Stomach (tissue), 4 donors: Measurements from ENCODE around the gene ESCO1.

Experiments used
- EP300 ChIP-seq: sonication (generic); formaldehyde crosslinking; IDR thresholded peaks from one replicate; pipeline ENCODE4 v1.6.1; 2017; ENCODE audit warnings: antibody characterized with exemption
- POLR2A ChIP-seq, 4 donors: fragments of 450-650 bp; IDR thresholded peaks; one replicate each; pipeline ENCODE4 v1.6.1; 2016; ENCODE audit warnings: antibody characterized with exemption in 4 of 4, control low read depth in 2 of 4, mild to moderate bottlenecking in 1 of 4, moderate library complexity in 1 of 4
- POLR2AphosphoS5 ChIP-seq, 3 donors: sonication (generic); formaldehyde crosslinking; IDR thresholded peaks; one replicate each; pipeline ENCODE4 v1.6.1; 2016; ENCODE audit warnings: antibody characterized with exemption in 3 of 3
- TF ChIP-seq, protein P1 (sequence below), 7 experiments: fragments of 450-650 bp in 4 of 7; fragments of 200-600 bp in 3 of 7; sonication (generic) in 3 of 7; IDR thresholded peaks; one replicate each; pipeline ENCODE4 v1.5.1; 2016 to 2019; ENCODE audit warnings: antibody characterized with exemption in 7 of 7, control low read depth in 2 of 7, mild to moderate bottlenecking in 1 of 7

DNA sequence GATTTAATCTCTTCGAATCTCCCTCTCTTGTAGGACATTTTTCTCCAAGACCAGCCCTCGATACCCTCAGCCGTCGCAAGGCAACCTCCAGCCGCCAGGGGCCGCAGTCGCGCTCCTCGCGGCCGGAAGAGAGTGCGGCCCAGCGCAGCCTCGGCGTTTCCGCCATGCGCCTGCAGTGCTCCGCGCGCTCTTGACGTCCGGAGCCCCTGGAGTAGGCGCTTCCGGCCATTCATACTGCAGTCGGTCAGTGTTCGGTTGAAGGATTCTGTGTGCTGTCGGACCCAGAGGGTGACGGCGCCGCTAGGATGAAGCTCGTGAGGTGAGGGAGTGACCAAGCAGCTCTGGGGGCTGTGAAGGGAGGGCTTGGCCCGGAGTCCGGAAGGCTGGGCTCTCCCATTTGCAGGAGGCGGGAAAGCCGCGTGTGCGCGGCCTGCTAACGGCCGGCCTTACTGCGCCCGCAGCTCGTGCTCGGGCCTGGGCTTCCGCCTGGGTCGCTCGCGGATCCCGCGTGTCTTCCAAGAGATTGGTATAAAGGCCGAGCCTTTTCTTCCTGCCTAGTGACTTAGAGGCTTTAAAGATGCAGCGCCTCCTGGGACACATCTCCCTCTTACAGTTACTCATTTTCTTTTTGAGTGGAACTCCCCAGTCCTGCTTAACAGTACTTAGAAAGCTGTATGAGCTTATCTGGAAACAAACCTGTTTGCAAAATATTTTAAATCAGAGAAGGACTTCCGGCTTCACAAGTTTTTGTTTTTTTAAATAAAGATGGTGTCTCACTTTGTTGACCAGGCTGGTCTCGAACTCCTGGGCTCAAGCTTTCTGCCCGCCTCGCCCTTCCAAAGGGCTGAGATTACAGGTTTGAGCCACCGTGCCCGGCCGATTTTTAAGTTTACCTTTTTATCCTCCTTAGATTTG, 11.9 kb upstream of the ESCO1 start, which contains the start of gene SNRPD1:
- TF ChIP-seq POLR2AphosphoS5 (IDR thresholded peaks at IDR 0.05) = peak; percentile 78 to 96 (median 80)
- TF ChIP-seq, protein P1, sequence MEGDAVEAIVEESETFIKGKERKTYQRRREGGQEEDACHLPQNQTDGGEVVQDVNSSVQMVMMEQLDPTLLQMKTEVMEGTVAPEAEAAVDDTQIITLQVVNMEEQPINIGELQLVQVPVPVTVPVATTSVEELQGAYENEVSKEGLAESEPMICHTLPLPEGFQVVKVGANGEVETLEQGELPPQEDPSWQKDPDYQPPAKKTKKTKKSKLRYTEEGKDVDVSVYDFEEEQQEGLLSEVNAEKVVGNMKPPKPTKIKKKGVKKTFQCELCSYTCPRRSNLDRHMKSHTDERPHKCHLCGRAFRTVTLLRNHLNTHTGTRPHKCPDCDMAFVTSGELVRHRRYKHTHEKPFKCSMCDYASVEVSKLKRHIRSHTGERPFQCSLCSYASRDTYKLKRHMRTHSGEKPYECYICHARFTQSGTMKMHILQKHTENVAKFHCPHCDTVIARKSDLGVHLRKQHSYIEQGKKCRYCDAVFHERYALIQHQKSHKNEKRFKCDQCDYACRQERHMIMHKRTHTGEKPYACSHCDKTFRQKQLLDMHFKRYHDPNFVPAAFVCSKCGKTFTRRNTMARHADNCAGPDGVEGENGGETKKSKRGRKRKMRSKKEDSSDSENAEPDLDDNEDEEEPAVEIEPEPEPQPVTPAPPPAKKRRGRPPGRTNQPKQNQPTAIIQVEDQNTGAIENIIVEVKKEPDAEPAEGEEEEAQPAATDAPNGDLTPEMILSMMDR (IDR thresholded peaks at IDR 0.05) = peak in 5 of 7 experiments; percentile 87 to 95 (median 91)
- no peak for TF ChIP-seq POLR2A (IDR thresholded peaks at IDR 0.05)
- TF ChIP-seq EP300 = no peak
